KMS-11 (cell line): Measurements from ENCODE around the gene NNMT.

Experiments used
- H2AFZ ChIP-seq: fragments of 200-600 bp; sonication (generic); 2 replicates; pipeline ENCODE4 v1.6.1; 2016; ENCODE audit warnings: antibody characterized with exemption, mixed run types, low read depth
- H3K27ac ChIP-seq: fragments of 200-600 bp; sonication (generic); 2 replicates; pipeline ENCODE4 v1.6.1; 2016; ENCODE audit warnings: mild to moderate bottlenecking, mixed run types
- H3K27me3 ChIP-seq: fragments of 200-600 bp; sonication (generic); 2 replicates; pipeline ENCODE4 v1.6.1; 2017; ENCODE audit warnings: mild to moderate bottlenecking, low read depth, mixed run types, moderate library complexity; ENCODE audit not compliant: insufficient read depth
- H3K36me3 ChIP-seq: fragments of 200-600 bp; sonication (generic); 2 replicates; pipeline ENCODE4 v1.6.1; 2017; ENCODE audit warnings: mild to moderate bottlenecking, mixed run types; ENCODE audit not compliant: insufficient read depth
- H3K4me1 ChIP-seq: fragments of 200-600 bp; sonication (generic); 2 replicates; pipeline ENCODE4 v1.6.1; 2016; ENCODE audit warnings: mild to moderate bottlenecking, low read depth, mixed run types; ENCODE audit not compliant: poor library complexity, severe bottlenecking
- H3K4me2 ChIP-seq: fragments of 200-600 bp; sonication (generic); 2 replicates; pipeline ENCODE4 v1.7.0; 2016; ENCODE audit warnings: mild to moderate bottlenecking, mixed run types
- H3K4me3 ChIP-seq: fragments of 200-600 bp; sonication (generic); IDR thresholded peaks from 2 replicates; pipeline ENCODE4 v1.6.1; 2017; ENCODE audit warnings: low read depth, low read length, mixed read lengths; ENCODE audit not compliant: insufficient read depth
- H3K79me2 ChIP-seq: fragments of 200-600 bp; sonication (generic); 2 replicates; pipeline ENCODE4 v1.6.1; 2016; ENCODE audit warnings: low read depth, mixed run types; ENCODE audit not compliant: insufficient read depth
- H3K9ac ChIP-seq: fragments of 200-600 bp; sonication (generic); 2 replicates; pipeline ENCODE4 v1.6.1; 2016; ENCODE audit warnings: mild to moderate bottlenecking, mixed run types
- H4K20me1 ChIP-seq: fragments of 200-600 bp; sonication (generic); 2 replicates; pipeline ENCODE4 v1.6.1; 2016; ENCODE audit warnings: mild to moderate bottlenecking, mixed run types; ENCODE audit not compliant: insufficient read depth
- TF ChIP-seq, protein P1 (sequence below): fragments of 200-600 bp; sonication (generic); conservative IDR thresholded peaks from 2 replicates; pipeline ENCODE4 v1.6.1; 2017; ENCODE audit warnings: low read depth, mild to moderate bottlenecking, antibody characterized with exemption, low read length, moderate library complexity, mixed read lengths

Gene NNMT

DNA sequence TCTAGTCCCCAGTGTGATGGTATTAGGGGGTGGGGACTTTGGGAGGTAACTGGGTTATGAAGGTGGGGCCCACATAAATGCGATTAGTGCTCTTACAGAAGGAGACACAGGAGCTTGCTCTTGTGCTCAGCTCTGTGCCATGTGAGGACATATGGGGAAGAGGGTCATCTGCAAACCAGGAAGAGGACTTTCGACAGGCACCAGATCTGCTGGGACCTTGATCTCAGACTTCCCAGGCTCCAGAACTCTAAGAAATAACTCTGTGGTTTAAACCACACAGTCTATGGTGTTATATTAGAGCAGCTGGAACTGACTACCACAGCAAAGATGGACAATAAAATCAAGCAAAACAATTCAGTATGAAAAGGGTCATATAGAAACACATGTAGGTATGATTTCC lies 26.7 kb downstream of the NNMT start:
- H3K36me3 ChIP-seq, result no peaks in the 10 kb centered on the region
- H3K79me2 ChIP-seq, result no peaks in the 10 kb centered on the region
- no peak overlapping the region for H3K4me2 ChIP-seq
- H3K4me1 ChIP-seq, result no peaks in the 10 kb centered on the region
- H3K27me3 ChIP-seq, result no peaks in the 10 kb centered on the region
- no peak overlapping the region for H2AFZ ChIP-seq
- no peak overlapping the region for H3K27ac ChIP-seq
- no peak overlapping the region for H3K4me3 ChIP-seq
- TF ChIP-seq, protein P1, sequence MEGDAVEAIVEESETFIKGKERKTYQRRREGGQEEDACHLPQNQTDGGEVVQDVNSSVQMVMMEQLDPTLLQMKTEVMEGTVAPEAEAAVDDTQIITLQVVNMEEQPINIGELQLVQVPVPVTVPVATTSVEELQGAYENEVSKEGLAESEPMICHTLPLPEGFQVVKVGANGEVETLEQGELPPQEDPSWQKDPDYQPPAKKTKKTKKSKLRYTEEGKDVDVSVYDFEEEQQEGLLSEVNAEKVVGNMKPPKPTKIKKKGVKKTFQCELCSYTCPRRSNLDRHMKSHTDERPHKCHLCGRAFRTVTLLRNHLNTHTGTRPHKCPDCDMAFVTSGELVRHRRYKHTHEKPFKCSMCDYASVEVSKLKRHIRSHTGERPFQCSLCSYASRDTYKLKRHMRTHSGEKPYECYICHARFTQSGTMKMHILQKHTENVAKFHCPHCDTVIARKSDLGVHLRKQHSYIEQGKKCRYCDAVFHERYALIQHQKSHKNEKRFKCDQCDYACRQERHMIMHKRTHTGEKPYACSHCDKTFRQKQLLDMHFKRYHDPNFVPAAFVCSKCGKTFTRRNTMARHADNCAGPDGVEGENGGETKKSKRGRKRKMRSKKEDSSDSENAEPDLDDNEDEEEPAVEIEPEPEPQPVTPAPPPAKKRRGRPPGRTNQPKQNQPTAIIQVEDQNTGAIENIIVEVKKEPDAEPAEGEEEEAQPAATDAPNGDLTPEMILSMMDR, result no peak
- no peak overlapping the region for H3K9ac ChIP-seq
- H4K20me1 ChIP-seq, result no peaks in the 10 kb centered on the region

- Histone ChIP-seq H2AFZ (no peak overlapping the region), H3K27me3 (no peaks in the 10 kb centered on the region), H3K9ac (no peak overlapping the region), H3K4me1 (no peaks in the 10 kb centered on the region), H3K79me2 (no peaks in the 10 kb centered on the region), H4K20me1 (no peaks in the 10 kb centered on the region), H3K36me3 (no peaks in the 10 kb centered on the region), H3K4me2 (no peak overlapping the region), H3K27ac (no peak overlapping the region), H3K4me3 (no peak overlapping the region)
- TF ChIP-seq, protein P1, result no peak
Observed at GRCh38 chr11:114326151-114326550, 30.0 kb downstream of the NNMT start.

- TF ChIP-seq, protein P1, result no peak
- Histone ChIP-seq H3K79me2 (no peaks in the 10 kb centered on the region), H3K4me2 (no peak overlapping the region), H3K9ac (no peak overlapping the region), H3K36me3 (no peaks in the 10 kb centered on the region), H4K20me1 (no peaks in the 10 kb centered on the region), H3K4me3 (no peak overlapping the region), H3K4me1 (no peaks in the 10 kb centered on the region), H2AFZ (no peak overlapping the region), H3K27ac (no peak overlapping the region), H3K27me3 (no peaks in the 10 kb centered on the region)
Observed at GRCh38 chr11:114326776-114327175, 30.6 kb downstream of the NNMT start.

GRCh38 chr11:114330373-114330772 lies 34.2 kb downstream of the NNMT start:
- Histone ChIP-seq H3K9ac (no peak overlapping the region), H3K4me3 (no peak overlapping the region), H3K4me1 (no peaks in the 10 kb centered on the region), H3K79me2 (no peaks in the 10 kb centered on the region), H4K20me1 (no peaks in the 10 kb centered on the region), H2AFZ (no peak overlapping the region), H3K36me3 (no peaks in the 10 kb centered on the region), H3K27ac (no peak overlapping the region), H3K27me3 (no peaks in the 10 kb centered on the region), H3K4me2 (no peak overlapping the region)
- TF ChIP-seq, protein P1, result no peak
